Left ventricle myocardium superior (tissue), 1 donor: ENCODE data around the gene DCAF17. TPM values are rescaled to one million over a fixed set of nuclear protein-coding genes. Genes with fewer than 3 reads are reported as not detected.

ENCODE experiments used
- ATAC-seq: fragments of 200-7000 bp; cut with Tn5 transposase; one replicate; pipeline ENCODE4 v1.9.1; 2020; ENCODE audit warnings: mild to moderate bottlenecking, moderate library complexity
- DNase-seq: peaks from one replicate; pipeline ENCODE4 v3.0.0-alpha.2; 2020
- intact Hi-C: fragments of 100-400 bp; cut with micrococcal nuclease; formaldehyde crosslinking; loops from one replicate; pipeline ENCODE4 v1.11.0; 2022
- total RNA-seq: library from RNA; stranded (reverse); fragmentation: NEBNext Ultra II Directional; extraction: Animal tissue kit (Norgen Biotek cat#: 25700); gene quantifications from one replicate; pipeline ENCODE4 v1.2.1, GENCODE V29; 2021
- donor health status: DM: no; HTN: yes; CAD: no; lungs with severe emphysema.

The DCAF17 gene
- total RNA-seq, 1 donor from 2014 or later: 5.8 TPM

- intact Hi-C loops: loop anchor here (10.0 kb wide), 1 partner anchor 92 kb away; the partner anchor contains the start of gene CYBRD1
- DNase-seq: no peak
- ATAC-seq: no peak
Observed at GRCh38 chr2:171432969-171433762, 860 bp upstream of the DCAF17 start.

GRCh38 chr2:171433763-171434012 lies 338 bp upstream of the DCAF17 start, which contains the start of gene METTL8:
Gene METTL8, minus strand, starts transcription at chr2:171433990. Its CDS starts 41,805 bp downstream, at chr2:171392185.
- intact Hi-C loops: loop anchor here (10.0 kb wide), 1 partner anchor 91 kb away; the partner anchor contains the start of gene CYBRD1
- DNase-seq (no peak), ATAC-seq (no peak)

- no peak for ATAC-seq
- no peak for DNase-seq
- intact Hi-C loops: loop anchor here (10.0 kb wide), 1 partner anchor 88 kb away; the partner anchor contains the start of gene CYBRD1
Observed at GRCh38 chr2:171436307-171436706, 2.3 kb downstream of the DCAF17 start.

GRCh38 chr2:171441470-171441869 lies 7.4 kb downstream of the DCAF17 start:
- intact Hi-C loops: no loop called here
- DNase-seq (no peak), ATAC-seq (no peak)

- ATAC-seq: no peak
- DNase-seq: no peak
- intact Hi-C loops: no loop called here
Observed at GRCh38 chr2:171447675-171448074, 13.6 kb downstream of the DCAF17 start.

GRCh38 chr2:171451074-171451473 lies 17.0 kb downstream of the DCAF17 start:
- no peak for ATAC-seq
- intact Hi-C loops: no loop called here

GRCh38 chr2:171452773-171453172 lies 18.7 kb downstream of the DCAF17 start:
- intact Hi-C loops: no loop called here
- ATAC-seq (no peak), DNase-seq (no peak)

More at GRCh38 chr2:171451074-171451473, 17.0 kb downstream of the DCAF17 start:
- DNase-seq: no peak

GRCh38 chr2:171459498-171459897 lies 25.5 kb downstream of the DCAF17 start:
- no peak for DNase-seq
- ATAC-seq: no peak
- intact Hi-C loops: no loop called here

- intact Hi-C loops: no loop called here
- ATAC-seq (no peak), DNase-seq (no peak)
Observed at GRCh38 chr2:171460537-171460936, 26.5 kb downstream of the DCAF17 start.

GRCh38 chr2:171469176-171469575 lies 35.1 kb downstream of the DCAF17 start:
- intact Hi-C loops: no loop called here
- ATAC-seq (no peak), DNase-seq (no peak)

- intact Hi-C loops: no loop called here
- DNase-seq (no peak), ATAC-seq (no peak)
Observed at GRCh38 chr2:171470129-171470528, 36.1 kb downstream of the DCAF17 start.

- DNase-seq (no peak), ATAC-seq (no peak)
- intact Hi-C loops: no loop called here
Observed at GRCh38 chr2:171475979-171476378, 42.0 kb downstream of the DCAF17 start.

- ATAC-seq (no peak), DNase-seq (no peak)
- intact Hi-C loops: no loop called here
Observed at GRCh38 chr2:171478345-171478744, 44.3 kb downstream of the DCAF17 start.

- no peak for ATAC-seq
- no peak for DNase-seq
- intact Hi-C loops: no loop called here
Observed at GRCh38 chr2:171479154-171479814, 45.3 kb downstream of the DCAF17 start.

- ATAC-seq (no peak), DNase-seq (no peak)
- intact Hi-C loops: no loop called here
Observed at GRCh38 chr2:171480908-171481307, 46.9 kb downstream of the DCAF17 start.

GRCh38 chr2:171482308-171482707 lies 48.3 kb downstream of the DCAF17 start:
- DNase-seq (no peak), ATAC-seq (no peak)
- intact Hi-C loops: no loop called here

- DNase-seq (no peak), ATAC-seq (no peak)
- intact Hi-C loops: no loop called here
Observed at GRCh38 chr2:171482877-171483276, 48.9 kb downstream of the DCAF17 start.

- intact Hi-C loops: no loop called here
- ATAC-seq (no peak), DNase-seq (no peak)
Observed at GRCh38 chr2:171483793-171484192, 49.8 kb downstream of the DCAF17 start.

GRCh38 chr2:171485116-171485515 lies 51.1 kb downstream of the DCAF17 start:
- ATAC-seq: no peak
- intact Hi-C loops: no loop called here

GRCh38 chr2:171487201-171487600 lies 53.2 kb downstream of the DCAF17 start:
- DNase-seq (no peak), ATAC-seq (no peak)
- intact Hi-C loops: no loop called here

More at GRCh38 chr2:171485116-171485515, 51.1 kb downstream of the DCAF17 start:
- no peak for DNase-seq

GRCh38 chr2:171487803-171488259 lies 53.8 kb downstream of the DCAF17 start:
- DNase-seq: no peak
- no peak for ATAC-seq
- intact Hi-C loops: no loop called here
